Amniotic stem cell (primary cell): ENCODE measurements around the gene S100A2.
"Not testable (repeated sequence)": the region's sequence is repeated elsewhere in the genome, so short reads cannot be mapped to it uniquely, and the experiment has no call there.

ENCODE experiments used
- DNase-seq: peaks from one replicate; lab custom pipeline; 2025; lab: John Stamatoyannopoulos, UW

Gene S100A2

DNA sequence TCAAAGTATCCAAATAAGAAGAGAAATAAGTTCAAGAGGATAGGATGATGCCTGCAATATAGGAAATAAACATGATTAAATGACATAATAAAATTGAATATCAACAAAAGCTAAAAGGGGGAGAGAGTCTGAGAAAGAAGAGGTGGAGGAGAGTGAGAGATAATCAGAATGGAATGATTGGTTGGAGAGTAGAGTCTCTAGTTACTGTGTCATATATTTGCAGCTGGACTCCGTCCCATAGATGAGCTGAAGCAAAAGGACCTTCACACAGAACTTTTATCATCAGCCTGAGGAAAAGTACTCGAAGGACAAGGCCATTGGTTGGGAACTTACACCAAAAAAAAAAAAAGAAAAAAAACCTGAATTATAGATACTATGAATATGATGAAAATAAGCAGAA lies 22.8 kb upstream of the S100A2 start:
- no peak for DNase-seq

DNA sequence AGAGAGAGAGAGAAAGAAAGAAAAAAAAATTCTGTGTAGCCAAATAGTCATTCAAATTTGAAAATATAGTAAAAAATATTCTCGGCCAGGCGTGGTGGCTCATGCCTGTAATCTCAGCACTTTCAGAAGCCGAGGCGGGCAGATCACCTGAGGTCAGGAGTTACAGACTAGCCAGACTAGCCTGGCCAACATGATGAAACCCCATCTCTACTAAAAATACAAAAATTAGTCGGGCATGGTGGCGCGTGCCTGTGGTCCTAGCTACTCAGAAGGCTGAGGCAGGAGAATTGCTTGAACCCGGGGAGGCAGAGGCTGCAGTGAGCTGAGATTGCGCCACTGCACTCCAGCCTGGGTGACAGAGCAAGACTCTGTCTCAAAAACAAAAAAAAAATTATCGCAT lies 22.4 kb upstream of the S100A2 start:
- not testable (repeated sequence) for DNase-seq

- DNase-seq: no peak
Observed at GRCh38 chr1:153587314-153587713, 21.7 kb upstream of the S100A2 start.

DNA sequence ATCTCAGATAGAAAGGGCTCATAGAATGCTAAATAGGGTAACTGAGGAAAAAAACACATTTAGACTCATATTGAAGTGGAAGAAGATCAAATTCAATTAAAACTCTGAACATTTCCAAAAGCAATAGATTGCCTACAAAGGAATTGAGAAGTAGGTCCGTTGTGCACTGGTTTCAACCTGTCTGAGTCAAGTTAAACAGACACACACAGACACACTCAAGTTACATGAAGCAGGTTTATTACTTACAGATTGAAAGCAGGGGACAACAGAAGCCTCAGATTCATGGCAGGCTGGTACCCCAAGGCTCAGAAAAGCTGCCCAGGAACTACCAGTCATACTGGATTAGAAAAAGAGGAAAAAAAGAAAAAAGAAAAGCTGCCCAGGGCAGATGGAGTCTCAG lies 20.7 kb upstream of the S100A2 start:
- DNase-seq: no peak

- DNase-seq: no peak
Observed at GRCh38 chr1:153585006-153585405, 19.4 kb upstream of the S100A2 start.

DNA sequence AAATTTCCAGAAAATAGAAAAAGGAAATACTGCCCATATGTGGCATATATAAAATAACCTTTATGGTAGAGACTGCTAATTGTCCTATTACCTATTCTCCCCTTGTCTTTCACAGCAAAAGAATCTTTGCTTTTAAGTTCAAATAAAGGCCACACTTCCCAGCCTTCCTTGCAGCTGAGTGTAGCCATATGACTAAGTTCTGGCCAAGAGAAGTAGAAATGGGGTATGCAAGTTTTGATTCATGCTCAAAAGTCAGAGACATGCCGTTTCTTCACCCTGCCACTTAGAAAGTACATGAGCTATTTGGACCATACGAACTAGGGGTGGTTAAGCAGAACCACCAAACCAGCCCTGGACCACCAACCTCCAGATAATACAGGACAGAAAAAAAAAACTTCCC lies 18.3 kb upstream of the S100A2 start:
- DNase-seq: no peak

- DNase-seq: not testable (repeated sequence)
Observed at GRCh38 chr1:153583514-153583913, 17.9 kb upstream of the S100A2 start.

DNA sequence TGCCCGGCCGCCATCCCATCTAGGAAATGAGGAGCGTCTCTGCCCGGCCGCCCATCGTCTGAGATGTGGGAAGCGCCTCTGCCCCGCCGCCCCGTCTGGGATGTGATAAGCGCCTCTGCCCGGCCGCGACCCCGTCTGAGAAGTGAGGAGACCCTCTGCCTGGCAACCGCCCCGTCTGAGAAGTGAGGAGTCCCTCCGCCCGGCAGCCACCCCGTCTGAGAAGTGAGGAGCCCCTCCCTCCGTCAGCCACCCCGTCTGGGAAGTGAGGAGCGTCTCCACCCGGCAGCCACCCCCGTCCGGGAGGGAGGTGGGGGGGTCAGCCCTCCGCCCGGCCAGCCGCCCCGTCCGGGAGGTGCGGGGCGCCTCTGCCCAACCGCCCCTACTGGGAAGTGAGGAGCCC lies 17.2 kb upstream of the S100A2 start:
- not testable (repeated sequence) for DNase-seq

- DNase-seq: no peak
Observed at GRCh38 chr1:153578936-153579335, 13.3 kb upstream of the S100A2 start.

- DNase-seq: no peak
Observed at GRCh38 chr1:153578490-153578889, 12.8 kb upstream of the S100A2 start.

GRCh38 chr1:153577624-153578051 lies 12.0 kb upstream of the S100A2 start:
- DNase-seq: no peak

DNA sequence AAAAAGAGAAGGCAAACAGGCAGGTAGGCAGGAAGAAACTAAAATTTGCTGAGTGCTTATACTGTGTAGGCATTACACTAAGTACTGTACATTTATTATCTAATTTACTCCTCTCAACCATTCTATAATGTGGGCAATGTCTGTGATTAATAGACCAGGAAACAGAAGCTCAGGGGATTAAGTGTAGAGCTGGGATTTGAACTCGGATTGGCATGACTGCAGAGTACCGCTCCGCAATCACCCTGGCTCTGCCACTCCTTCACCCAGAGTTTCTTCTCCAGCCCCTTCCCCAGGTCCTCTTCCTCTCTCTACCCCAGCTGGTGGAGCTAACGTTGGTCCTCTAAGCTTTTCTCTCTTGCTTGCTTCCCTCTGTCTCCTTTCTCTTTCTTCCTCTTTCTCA lies 11.5 kb upstream of the S100A2 start:
- no peak for DNase-seq

DNA sequence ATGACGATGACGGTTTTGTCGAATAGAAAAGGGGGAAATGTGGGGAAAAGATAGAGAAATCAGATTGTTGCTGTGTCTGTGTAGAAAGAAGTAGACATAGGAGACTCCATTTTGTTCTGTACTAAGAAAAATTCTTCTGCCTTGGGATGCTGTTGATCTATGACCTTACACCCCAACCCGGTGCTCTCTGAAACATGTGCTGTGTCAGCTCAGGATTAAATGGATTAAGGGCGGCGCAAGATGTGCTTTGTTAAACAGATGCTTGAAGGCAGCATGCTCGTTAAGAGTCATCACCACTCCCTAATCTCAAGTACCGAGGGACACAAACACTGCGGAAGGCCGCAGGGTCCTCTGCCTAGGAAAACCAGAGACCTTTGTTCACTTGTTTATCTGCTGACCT lies 9.9 kb upstream of the S100A2 start:
- DNase-seq: not testable (repeated sequence)

DNA sequence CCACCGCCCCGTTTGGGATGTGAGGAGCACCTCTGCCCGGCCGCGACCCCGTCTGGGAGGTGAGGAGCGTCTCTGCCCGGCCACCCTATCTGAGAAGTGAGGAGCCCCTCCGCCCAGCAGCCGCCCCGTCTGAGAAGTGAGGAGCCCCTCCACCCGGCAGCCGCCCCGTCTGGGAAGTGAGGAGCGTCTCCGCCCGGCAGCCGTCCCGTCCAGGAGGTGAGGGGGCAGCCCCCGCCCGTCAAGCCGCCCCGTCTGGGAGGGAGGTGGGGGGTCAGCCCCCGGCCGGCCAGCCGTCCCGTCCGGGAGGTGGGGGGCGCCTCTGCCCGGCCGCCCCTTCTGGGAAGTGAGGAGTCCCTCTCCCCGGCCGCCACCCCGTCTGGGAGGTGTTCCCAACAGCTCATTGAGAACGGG lies 9.4 kb upstream of the S100A2 start:
- DNase-seq: not testable (repeated sequence)

DNA sequence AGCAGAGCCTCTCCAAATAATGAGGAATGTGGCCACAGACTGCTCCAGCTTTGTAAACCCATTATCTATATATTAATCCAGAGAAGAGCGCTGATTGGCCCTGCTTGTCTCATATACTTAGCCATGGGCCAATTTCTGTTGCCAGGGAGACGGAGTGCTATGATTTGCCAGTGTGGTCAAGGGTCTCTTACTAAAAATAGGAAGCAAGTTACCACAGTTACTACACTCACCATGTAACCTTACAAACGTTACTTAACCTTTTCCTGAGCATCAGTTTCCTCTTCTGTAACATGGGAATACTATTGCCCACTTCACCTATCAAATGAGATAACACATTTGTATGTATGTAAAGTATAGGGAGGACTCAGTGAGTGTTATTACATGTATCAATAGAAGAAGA lies 7.7 kb upstream of the S100A2 start:
- no peak for DNase-seq

GRCh38 chr1:153572569-153573015 lies 6.9 kb upstream of the S100A2 start:
- DNase-seq: peak; percentile 74

GRCh38 chr1:153571706-153572105 lies 6.1 kb upstream of the S100A2 start:
- DNase-seq: no peak

DNA sequence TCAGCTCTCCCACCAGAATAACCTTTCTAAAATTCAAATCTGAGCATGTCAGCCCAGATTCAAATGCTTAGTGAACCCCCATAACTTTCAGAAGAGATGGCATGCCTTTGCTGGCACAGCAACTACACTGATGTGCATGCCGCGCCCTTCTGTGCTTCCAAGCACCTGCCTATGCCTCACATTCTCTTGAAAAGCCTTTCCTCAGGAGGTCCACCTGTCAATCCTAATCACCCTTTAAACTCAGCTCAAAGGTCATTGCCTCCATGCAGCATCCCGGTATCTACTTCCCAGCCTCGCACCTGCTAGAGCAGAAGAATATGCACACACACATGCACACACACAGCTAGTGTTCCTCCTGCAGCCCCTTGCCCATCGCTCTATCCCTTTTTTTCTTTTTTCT lies 5.2 kb upstream of the S100A2 start:
- no peak for DNase-seq

GRCh38 chr1:153569465-153569864 lies 3.8 kb upstream of the S100A2 start:
- no peak for DNase-seq

GRCh38 chr1:153568367-153569099 lies 2.9 kb upstream of the S100A2 start:
- peak; percentile 90 for DNase-seq

GRCh38 chr1:153567621-153568366 lies 2.1 kb upstream of the S100A2 start:
- no peak for DNase-seq

DNA sequence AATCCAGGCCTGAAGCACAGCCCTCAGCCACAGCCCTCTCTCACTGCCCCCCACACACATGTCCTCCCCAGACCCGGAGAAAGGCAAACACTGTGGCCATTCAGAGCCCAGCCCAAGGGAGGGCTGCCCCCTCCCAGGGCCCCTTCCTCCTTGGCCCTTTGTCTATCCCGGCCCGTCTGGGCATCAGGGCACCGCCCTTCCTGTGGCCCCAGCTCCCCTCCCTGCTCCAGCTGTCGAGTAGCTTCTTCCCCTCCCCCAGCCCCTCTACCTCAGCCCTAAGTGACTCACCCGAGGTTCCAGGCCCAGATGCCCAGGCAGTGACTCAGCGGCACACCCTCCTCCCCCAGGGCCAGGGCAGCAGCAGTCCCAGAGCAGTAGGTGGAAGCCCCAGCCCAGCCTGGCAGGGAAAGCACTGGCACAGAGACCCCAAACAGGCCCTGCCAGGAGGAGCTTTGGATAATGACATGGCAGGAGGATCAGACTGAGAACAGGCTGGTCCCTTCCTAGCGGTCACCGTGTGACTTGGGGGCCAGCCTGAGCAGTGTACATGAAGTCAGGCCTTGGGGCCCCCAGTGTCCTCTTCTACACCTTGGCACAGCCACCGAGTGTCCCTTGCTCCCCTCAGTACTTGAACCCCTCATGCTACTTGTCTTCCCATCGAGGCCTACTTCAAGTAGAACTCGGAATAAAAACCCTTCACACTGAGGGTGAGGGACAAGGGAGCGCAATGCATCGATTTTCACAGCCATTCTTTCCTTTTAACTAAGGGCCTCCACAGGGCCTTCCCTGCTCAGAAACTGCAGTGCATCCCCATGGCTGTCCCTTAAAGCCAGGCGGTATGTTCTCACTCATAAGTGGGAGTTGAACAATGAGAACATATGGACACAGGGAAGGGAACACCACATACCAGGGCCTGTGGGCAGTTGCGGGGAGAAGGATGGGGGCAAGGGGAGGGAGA lies 1.0 kb upstream of the S100A2 start:
- peak; percentile 96 for DNase-seq
